ENCODE data around the gene ZNF101. TPM values are rescaled to one million over a fixed set of nuclear protein-coding genes. Genes with fewer than 3 reads are reported as not detected.
A peak's percentile ranks its signal among the peaks of the same experiment; 100 is the strongest.

Gene ZNF101
- total RNA-seq, 1 experiment from 2014 or later, result 10.3 TPM

GRCh38 chr19:19642506-19643157 is 26.0 kb upstream of the ZNF101 start:
- DNase-seq (ENCODE audit: low spot score), result no peak

GRCh38 chr19:19643158-19644053 is 25.2 kb upstream of the ZNF101 start, which contains the start of gene GMIP:
Gene GMIP (minus strand): TSS chr19:19643657. CDS start chr19:19643529, 128 bp downstream.
- peak; percentile 30 for DNase-seq (ENCODE audit: low spot score)

DNA sequence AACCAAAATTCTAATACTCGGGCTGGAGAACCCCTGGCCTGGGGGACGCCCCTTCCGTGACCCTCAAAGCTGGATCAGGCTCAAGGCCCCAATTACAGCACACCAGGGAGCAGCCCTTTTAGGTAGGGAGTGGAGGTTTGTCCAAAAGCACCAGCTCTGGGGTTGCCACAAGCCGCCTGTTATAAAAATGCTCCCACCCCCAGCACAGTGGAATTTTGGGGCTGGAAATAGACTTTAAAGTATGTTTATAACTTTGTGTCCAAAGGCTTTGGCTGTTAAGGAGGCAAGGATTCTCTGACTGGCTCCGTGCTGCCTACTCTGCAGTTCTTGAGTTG is 24.6 kb upstream of the ZNF101 start:
- no peak for DNase-seq (ENCODE audit: low spot score)

- no peak for DNase-seq (ENCODE audit: low spot score)
Measured at GRCh38 chr19:19645233-19645870, 23.3 kb upstream of the ZNF101 start.

- DNase-seq (ENCODE audit: low spot score), result no peak
Measured at GRCh38 chr19:19647037-19647835, 21.4 kb upstream of the ZNF101 start.

DNA sequence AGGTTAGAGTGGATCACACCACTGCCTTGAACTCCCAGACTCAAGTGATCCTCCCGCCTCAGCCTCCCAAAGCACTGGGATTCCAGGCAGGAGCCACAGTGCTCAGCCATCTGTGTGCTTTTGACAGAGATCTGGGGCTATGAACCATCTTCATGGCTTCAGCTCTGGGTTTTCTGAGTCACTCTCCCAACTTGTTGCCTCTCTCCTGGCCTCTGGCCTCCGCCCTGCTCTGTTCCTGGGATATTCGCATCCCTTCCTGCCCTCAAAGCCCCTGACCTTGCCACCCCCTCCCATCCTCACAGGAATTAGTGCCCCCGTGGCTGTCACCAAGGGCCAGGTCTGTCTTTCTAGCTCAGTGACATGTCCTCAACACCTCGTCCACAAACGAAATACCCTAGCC is 19.5 kb upstream of the ZNF101 start:
- no peak for DNase-seq (ENCODE audit: low spot score)

DNA sequence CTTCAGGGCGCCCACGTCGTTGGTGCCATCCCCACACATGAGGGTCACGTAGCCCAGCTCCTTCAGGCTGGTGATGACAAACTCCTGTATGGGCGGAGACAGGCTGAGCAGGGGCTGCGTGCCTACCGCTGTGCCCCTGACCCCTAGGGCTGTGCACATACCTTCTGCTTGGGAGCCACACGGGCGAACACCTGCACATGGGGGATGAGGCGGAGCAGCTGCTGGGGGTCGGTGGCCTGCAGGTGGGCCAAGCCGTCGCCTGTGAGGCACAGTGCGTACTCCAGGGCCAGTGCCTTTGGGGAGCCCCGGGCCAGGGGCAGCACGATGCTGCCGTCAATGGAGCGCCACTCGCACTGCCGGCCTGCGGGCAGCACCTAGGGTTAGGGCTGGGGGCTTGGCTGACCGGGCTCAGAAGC is 19.1 kb upstream of the ZNF101 start:
- DNase-seq (ENCODE audit: low spot score), result no peak

DNA sequence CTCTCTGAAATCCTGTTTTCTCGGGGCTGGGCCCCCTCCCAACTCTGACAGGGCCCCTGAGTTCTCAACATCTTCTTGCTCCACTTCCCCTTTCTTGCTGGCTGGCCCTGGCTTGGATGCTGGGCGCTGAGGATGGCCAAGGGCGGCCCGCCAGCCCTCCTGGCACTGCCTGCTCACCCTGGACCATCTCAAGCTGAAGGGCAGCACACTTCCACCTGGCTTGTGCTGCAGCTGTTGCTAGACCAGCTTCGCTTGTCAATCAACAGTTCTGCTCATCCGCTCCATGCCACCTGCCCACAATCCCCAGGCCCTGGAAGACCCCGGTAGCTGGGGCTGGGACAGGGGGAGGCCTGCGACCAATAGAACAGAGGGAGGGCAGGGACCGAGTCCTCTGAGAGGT is 18.3 kb upstream of the ZNF101 start:
- DNase-seq (ENCODE audit: low spot score), result no peak

GRCh38 chr19:19651076-19651475 is 17.6 kb upstream of the ZNF101 start:
- no peak for DNase-seq (ENCODE audit: low spot score)

GRCh38 chr19:19652482-19653295 is 15.9 kb upstream of the ZNF101 start:
- DNase-seq (ENCODE audit: low spot score), result no peak

DNA sequence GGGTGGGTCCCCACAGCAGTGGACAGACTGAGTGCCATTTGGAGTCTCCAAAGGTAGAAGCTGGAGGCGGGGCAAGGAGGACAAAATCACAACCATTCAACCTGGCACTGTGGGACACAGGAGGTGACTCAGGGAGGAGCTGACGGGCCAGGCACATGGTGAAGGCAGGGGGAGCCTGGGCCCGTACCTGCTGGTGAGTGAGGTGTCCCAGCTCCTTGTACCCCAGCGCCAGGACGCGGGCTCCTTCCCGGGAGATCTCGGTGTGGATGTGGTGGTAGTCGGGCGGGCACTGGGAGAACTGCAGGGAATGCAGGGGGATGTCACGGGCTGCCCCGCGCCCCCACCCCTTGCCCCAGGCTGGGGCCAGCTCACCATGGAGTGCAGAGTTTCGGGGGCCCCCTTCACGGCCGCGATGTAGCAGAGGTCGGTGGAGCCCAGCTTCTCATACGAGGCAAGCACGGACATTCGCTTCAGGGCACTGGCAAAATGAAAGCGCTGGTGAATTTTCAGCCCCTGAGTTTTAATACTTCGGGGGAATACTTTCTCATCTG is 15.0 kb upstream of the ZNF101 start:
- DNase-seq (ENCODE audit: low spot score), result no peak

DNA sequence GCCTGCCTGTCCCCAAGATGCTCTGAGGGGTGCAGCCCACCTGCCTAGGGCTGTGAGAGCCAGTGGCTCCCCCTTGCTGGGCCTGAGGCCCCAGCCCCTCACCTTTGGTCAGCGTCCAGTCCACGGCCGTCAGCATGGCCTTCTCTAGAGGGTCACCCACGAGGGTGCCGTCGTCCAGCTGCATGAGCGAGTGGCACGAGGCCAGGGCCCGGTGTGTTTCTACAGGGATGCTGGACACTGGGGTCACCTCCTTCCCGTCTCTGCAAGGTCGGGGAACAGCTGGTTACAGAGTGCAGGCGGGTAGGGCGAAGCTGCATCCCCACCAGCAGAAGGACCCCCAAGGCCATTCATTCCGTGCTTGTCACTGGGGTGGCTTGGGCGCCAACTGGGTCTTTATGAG is 14.2 kb upstream of the ZNF101 start:
- DNase-seq (ENCODE audit: low spot score), result no peak

GRCh38 chr19:19655051-19655594 is 13.5 kb upstream of the ZNF101 start:
- no peak for DNase-seq (ENCODE audit: low spot score)

DNA sequence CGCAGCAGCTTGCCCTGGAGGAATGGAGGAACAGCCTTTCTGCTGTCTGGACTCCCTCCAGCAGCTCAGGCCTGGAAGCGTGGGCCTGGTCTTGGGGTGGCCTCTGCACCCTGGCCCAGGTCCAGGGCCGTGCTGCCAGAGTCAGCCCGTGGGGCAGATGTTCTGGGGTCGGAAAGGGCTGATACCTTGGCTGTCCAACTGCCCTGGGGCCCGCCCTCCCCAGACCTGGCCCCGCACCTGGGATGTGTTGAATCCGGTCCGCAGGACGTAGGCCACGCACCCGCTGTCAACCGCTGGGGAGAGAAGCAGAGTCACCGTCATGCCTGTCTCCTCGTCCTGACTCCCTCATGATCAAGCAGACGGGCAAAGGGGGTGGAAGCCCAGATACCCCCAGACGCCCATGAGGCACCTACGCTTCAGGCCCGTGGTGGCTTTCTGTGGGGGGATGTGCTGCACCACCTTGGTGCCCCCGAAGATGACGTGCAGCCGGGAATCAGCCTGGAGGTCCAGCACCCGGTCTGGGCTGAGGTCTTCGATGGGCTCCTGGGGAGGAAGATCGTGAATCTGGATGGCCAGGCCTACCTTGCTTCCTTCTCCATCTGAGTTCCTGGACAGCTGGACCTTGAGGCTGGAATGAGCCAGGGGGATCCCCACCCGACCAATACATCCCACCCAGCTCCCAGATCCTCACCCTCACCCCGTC is 12.8 kb upstream of the ZNF101 start:
- DNase-seq (ENCODE audit: low spot score), result no peak

DNA sequence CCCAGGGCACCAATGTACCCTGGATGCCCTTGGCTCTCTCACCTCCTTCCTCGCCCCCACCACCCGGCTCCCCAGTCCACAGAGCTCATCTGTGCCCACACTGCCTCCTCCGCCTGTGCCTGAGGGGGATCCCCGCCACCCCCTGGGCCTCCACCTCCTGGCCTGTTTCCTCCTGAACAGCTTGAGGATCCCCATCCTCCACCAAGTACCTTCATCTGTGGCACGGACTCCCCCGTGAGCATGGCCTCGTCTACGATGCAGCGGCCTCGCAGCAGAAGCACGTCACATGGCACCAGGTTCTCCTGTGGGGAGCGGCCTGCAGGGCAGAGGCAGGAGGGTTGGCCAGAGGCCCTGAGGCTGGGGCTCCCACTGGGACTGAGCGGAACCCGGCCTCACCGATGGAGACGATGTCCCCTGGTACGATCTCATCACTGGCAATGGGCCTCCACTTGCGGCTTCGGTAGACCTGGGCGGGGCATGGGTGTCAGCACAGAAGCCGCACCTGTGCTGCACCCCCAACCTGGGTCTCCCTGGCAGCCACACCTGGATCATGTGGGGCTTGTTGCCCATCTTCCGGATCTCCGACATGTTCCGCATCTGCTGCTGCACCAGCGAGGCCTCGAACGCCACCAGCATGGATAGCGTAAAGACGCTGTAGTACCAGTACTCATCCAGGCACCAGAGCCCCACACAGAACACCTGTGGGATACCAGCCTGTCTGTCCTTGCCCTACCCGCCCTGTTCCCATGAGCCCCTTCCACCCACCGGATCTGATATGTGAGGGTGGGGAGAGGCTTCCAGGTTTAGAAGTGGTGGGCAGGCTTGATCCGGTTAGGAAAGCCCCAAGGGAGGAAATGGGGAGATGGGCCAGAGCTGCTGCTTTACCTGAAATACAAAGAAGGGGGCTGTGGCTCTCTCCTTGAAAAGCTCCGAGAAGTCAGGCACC is 11.9 kb upstream of the ZNF101 start:
- DNase-seq (ENCODE audit: low spot score), result no peak

- no peak for DNase-seq (ENCODE audit: low spot score)
Measured at GRCh38 chr19:19657397-19657783, 11.2 kb upstream of the ZNF101 start.

DNA sequence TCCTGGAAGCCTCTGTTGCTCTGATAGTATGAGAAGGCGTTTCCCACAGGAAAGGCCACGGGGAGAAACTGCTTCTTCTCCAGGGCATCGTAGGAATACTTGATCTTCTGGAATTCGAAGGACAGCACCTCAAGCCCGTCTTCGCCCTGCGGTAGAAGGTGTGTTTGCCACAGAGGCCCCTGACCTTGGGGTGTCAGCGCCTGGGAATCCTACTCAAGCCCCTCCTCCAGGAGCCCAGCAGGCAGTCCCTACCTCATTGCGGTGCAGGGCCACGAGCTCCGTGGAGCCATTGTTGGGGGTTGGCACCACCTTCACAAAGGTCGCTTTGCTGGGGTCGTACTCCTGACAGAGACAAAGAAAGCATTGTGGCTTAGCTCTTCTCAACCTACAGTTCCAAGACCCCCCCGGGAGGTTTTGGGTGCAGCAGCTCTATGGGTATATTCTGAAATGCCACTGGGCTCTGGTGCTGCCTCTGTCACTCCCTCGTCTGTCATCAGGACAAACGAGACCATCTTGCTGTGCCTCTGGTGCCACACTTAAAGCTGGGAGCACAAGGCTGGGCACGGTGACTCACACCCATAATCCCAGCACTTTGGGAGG is 8.9 kb upstream of the ZNF101 start:
- DNase-seq (ENCODE audit: low spot score), result no peak

- DNase-seq (ENCODE audit: low spot score), result no peak
Measured at GRCh38 chr19:19661141-19661674, 7.4 kb upstream of the ZNF101 start.
